Measurements from ENCODE around the gene RNF220. TPM values are rescaled to one million over a fixed set of nuclear protein-coding genes. Genes with fewer than 3 reads are reported as not detected.
"Not testable (repeated sequence)": the region's sequence is repeated elsewhere in the genome, so short reads cannot be mapped to it uniquely, and the experiment has no call there.

RNF220 gene
- total RNA-seq, 1 donor from 2014 or later: 58.4 TPM

GRCh38 chr1:44499306-44499705 is 94.3 kb downstream of the RNF220 start:
- H3K36me3 Mint-ChIP-seq (ENCODE audit: low read depth): no peaks in the 10 kb centered on the region
- peaks cover 2% of the 10 kb centered on the region for H3K4me1 Mint-ChIP-seq (ENCODE audit: low read depth)
- peaks cover 11% of the 10 kb centered on the region for H3K27me3 Mint-ChIP-seq (ENCODE audit: low read depth)
- no peak overlapping the region for H3K27ac Mint-ChIP-seq (ENCODE audit: unreplicated experiment)
- DNase-seq (ENCODE audit: low spot score): no peak
- H3K9me3 Mint-ChIP-seq (ENCODE audit: low read depth): no peaks in the 10 kb centered on the region
- TF ChIP-seq CTCF (IDR thresholded peaks at IDR 0.05): no peak
- no peak overlapping the region for H3K4me3 Mint-ChIP-seq (ENCODE audit: unreplicated experiment)

- peak; percentile 71 for TF ChIP-seq CTCF (IDR thresholded peaks at IDR 0.05)
- H3K27ac Mint-ChIP-seq (ENCODE audit: unreplicated experiment): no peak overlapping the region
- no peak for DNase-seq (ENCODE audit: low spot score)
- H3K4me1 Mint-ChIP-seq (ENCODE audit: low read depth): peaks cover 2% of the 10 kb centered on the region
- H3K36me3 Mint-ChIP-seq (ENCODE audit: low read depth): no peaks in the 10 kb centered on the region
- H3K4me3 Mint-ChIP-seq (ENCODE audit: unreplicated experiment): no peak overlapping the region
- peaks cover 16% of the 10 kb centered on the region for H3K27me3 Mint-ChIP-seq (ENCODE audit: low read depth)
- H3K9me3 Mint-ChIP-seq (ENCODE audit: low read depth): no peaks in the 10 kb centered on the region
Observed at GRCh38 chr1:44500181-44501046, 95.4 kb downstream of the RNF220 start.

GRCh38 chr1:44501047-44501890 is 96.2 kb downstream of the RNF220 start:
- H3K9me3 Mint-ChIP-seq (ENCODE audit: low read depth): no peaks in the 10 kb centered on the region
- H3K27me3 Mint-ChIP-seq (ENCODE audit: low read depth): peaks cover 14% of the 10 kb centered on the region
- no peak for DNase-seq (ENCODE audit: low spot score)
- H3K36me3 Mint-ChIP-seq (ENCODE audit: low read depth): no peaks in the 10 kb centered on the region
- no peak for TF ChIP-seq CTCF (IDR thresholded peaks at IDR 0.05)
- peaks cover 2% of the 10 kb centered on the region for H3K4me1 Mint-ChIP-seq (ENCODE audit: low read depth)
- no peak overlapping the region for H3K4me3 Mint-ChIP-seq (ENCODE audit: unreplicated experiment)
- H3K27ac Mint-ChIP-seq (ENCODE audit: unreplicated experiment): no peak overlapping the region

GRCh38 chr1:44502823-44503222 is 97.8 kb downstream of the RNF220 start:
- H3K27me3 Mint-ChIP-seq (ENCODE audit: low read depth): peaks cover 28% of the 10 kb centered on the region
- not testable (repeated sequence) for H3K36me3 Mint-ChIP-seq (ENCODE audit: low read depth); H3K27ac Mint-ChIP-seq (ENCODE audit: unreplicated experiment); DNase-seq (ENCODE audit: low spot score); H3K4me1 Mint-ChIP-seq (ENCODE audit: low read depth); H3K9me3 Mint-ChIP-seq (ENCODE audit: low read depth); H3K4me3 Mint-ChIP-seq (ENCODE audit: unreplicated experiment)

- Mint-ChIP-seq H3K36me3 (ENCODE audit: low read depth) (peaks cover 1% of the 10 kb centered on the region), H3K27ac (ENCODE audit: unreplicated experiment) (no peak overlapping the region), H3K27me3 (ENCODE audit: low read depth) (peaks cover 36% of the 10 kb centered on the region), H3K4me3 (ENCODE audit: unreplicated experiment) (no peak overlapping the region), H3K4me1 (ENCODE audit: low read depth) (peaks cover 2% of the 10 kb centered on the region), H3K9me3 (ENCODE audit: low read depth) (no peaks in the 10 kb centered on the region)
- DNase-seq (ENCODE audit: low spot score): no peak
- TF ChIP-seq CTCF (IDR thresholded peaks at IDR 0.05): no peak
Observed at GRCh38 chr1:44503625-44504024, 98.6 kb downstream of the RNF220 start.

Measured in chondrocyte (in vitro differentiated cells).